Measurements from ENCODE around the gene ASH1L. TPM values are rescaled to one million over a fixed set of nuclear protein-coding genes. Genes with fewer than 3 reads are reported as not detected.
"Not testable (repeated sequence)": the region's sequence is repeated elsewhere in the genome, so short reads cannot be mapped to it uniquely, and the experiment has no call there.

Gene ASH1L
- polyA plus RNA-seq, 4 donors = 3.5 to 30.9 (median 6.5) TPM

GRCh38 chr1:155596864-155597263 is 34.3 kb upstream of the ASH1L start:
- Histone ChIP-seq H3K9me3 (ENCODE audit: control insufficient read depth in 2 of 2, insufficient read depth in 1 of 2, low read depth in 1 of 2, low read length in 1 of 2) (no peaks in the 10 kb centered on the region), H3K27ac (ENCODE audit: low read depth in 1 of 3, low read length in 2 of 3) (no peak overlapping the region), H3K36me3 (ENCODE audit: control insufficient read depth in 3 of 3, insufficient read depth in 2 of 3, low read depth in 1 of 3, low read length in 3 of 3) (no peaks in the 10 kb centered on the region), H3K27me3 (ENCODE audit: control insufficient read depth in 3 of 3, insufficient read depth in 3 of 3, low read length in 3 of 3) (peaks cover 0 to 3% (median 0%) of the 10 kb centered on the region in 3 donors), H3K4me3 (ENCODE audit: low read depth in 1 of 3, low read length in 3 of 3) (no peak overlapping the region), H3K4me1 (ENCODE audit: control insufficient read depth in 3 of 3, insufficient read depth in 2 of 3, low read depth in 1 of 3, low read length in 2 of 3) (no peaks in the 10 kb centered on the region)
- WGBS, 3 donors = 94 to 97% (median 97%) methylated on average over 5 of the region's 5 CpGs
- DNase-seq (no peak), FAIRE-seq (no peak)

- WGBS, 3 donors = 66 to 76% (median 75%) methylated on average over 3 of the region's 3 CpGs
- not testable (repeated sequence) for H3K4me1 ChIP-seq (ENCODE audit: control insufficient read depth in 3 of 3, insufficient read depth in 2 of 3, low read depth in 1 of 3, low read length in 2 of 3); H3K27ac ChIP-seq (ENCODE audit: low read depth in 1 of 3, low read length in 2 of 3); FAIRE-seq; H3K36me3 ChIP-seq (ENCODE audit: control insufficient read depth in 3 of 3, insufficient read depth in 2 of 3, low read depth in 1 of 3, low read length in 3 of 3); H3K4me3 ChIP-seq (ENCODE audit: low read depth in 1 of 3, low read length in 3 of 3); H3K27me3 ChIP-seq (ENCODE audit: control insufficient read depth in 3 of 3, insufficient read depth in 3 of 3, low read length in 3 of 3); H3K9me3 ChIP-seq (ENCODE audit: control insufficient read depth in 2 of 2, insufficient read depth in 1 of 2, low read depth in 1 of 2, low read length in 1 of 2); DNase-seq
These were observed 33.4 kb upstream of the ASH1L start for GRCh38 chr1:155595877-155596474.

- no peaks in the 10 kb centered on the region for H3K4me1 ChIP-seq (ENCODE audit: control insufficient read depth in 3 of 3, insufficient read depth in 2 of 3, low read depth in 1 of 3, low read length in 2 of 3)
- H3K4me3 ChIP-seq (ENCODE audit: low read depth in 1 of 3, low read length in 3 of 3) = no peak overlapping the region
- no peak overlapping the region for H3K27ac ChIP-seq (ENCODE audit: low read depth in 1 of 3, low read length in 2 of 3)
- no peaks in the 10 kb centered on the region for H3K27me3 ChIP-seq (ENCODE audit: control insufficient read depth in 3 of 3, insufficient read depth in 3 of 3, low read length in 3 of 3)
- H3K9me3 ChIP-seq (ENCODE audit: control insufficient read depth in 2 of 2, insufficient read depth in 1 of 2, low read depth in 1 of 2, low read length in 1 of 2) = no peaks in the 10 kb centered on the region
- H3K36me3 ChIP-seq (ENCODE audit: control insufficient read depth in 3 of 3, insufficient read depth in 2 of 3, low read depth in 1 of 3, low read length in 3 of 3) = peaks cover 0 to 3% (median 0%) of the 10 kb centered on the region in 3 donors
- WGBS, 3 donors = 18 to 35% (median 35%) methylated on average over 5 to 6 of the region's 6 CpGs
- peak; percentile 60 to 72 for DNase-seq
- no peak for FAIRE-seq
These were observed 29.2 kb upstream of the ASH1L start for GRCh38 chr1:155591770-155592169.

- not testable (repeated sequence) for FAIRE-seq; H3K27me3 ChIP-seq (ENCODE audit: control insufficient read depth in 3 of 3, insufficient read depth in 3 of 3, low read length in 3 of 3); H3K4me1 ChIP-seq (ENCODE audit: control insufficient read depth in 3 of 3, insufficient read depth in 2 of 3, low read depth in 1 of 3, low read length in 2 of 3); H3K4me3 ChIP-seq (ENCODE audit: low read depth in 1 of 3, low read length in 3 of 3); H3K27ac ChIP-seq (ENCODE audit: low read depth in 1 of 3, low read length in 2 of 3); DNase-seq; H3K9me3 ChIP-seq (ENCODE audit: control insufficient read depth in 2 of 2, insufficient read depth in 1 of 2, low read depth in 1 of 2, low read length in 1 of 2); H3K36me3 ChIP-seq (ENCODE audit: control insufficient read depth in 3 of 3, insufficient read depth in 2 of 3, low read depth in 1 of 3, low read length in 3 of 3)
- 92 to 95% (median 95%) methylated on average over 19 to 20 of the region's 20 CpGs for WGBS, 3 donors
These were observed 28.1 kb upstream of the ASH1L start for GRCh38 chr1:155590516-155591247.

- not testable (repeated sequence) for H3K27ac ChIP-seq (ENCODE audit: low read depth in 1 of 3, low read length in 2 of 3); H3K27me3 ChIP-seq (ENCODE audit: control insufficient read depth in 3 of 3, insufficient read depth in 3 of 3, low read length in 3 of 3); H3K4me1 ChIP-seq (ENCODE audit: control insufficient read depth in 3 of 3, insufficient read depth in 2 of 3, low read depth in 1 of 3, low read length in 2 of 3); H3K9me3 ChIP-seq (ENCODE audit: control insufficient read depth in 2 of 2, insufficient read depth in 1 of 2, low read depth in 1 of 2, low read length in 1 of 2); H3K4me3 ChIP-seq (ENCODE audit: low read depth in 1 of 3, low read length in 3 of 3); DNase-seq; H3K36me3 ChIP-seq (ENCODE audit: control insufficient read depth in 3 of 3, insufficient read depth in 2 of 3, low read depth in 1 of 3, low read length in 3 of 3); FAIRE-seq
- 89 to 100% (median 100%) methylated on average over 1 to 3 of the region's 3 CpGs for WGBS, 3 donors
These were observed 26.7 kb upstream of the ASH1L start for GRCh38 chr1:155589282-155589681.

- H3K4me1 ChIP-seq (ENCODE audit: control insufficient read depth in 3 of 3, insufficient read depth in 2 of 3, low read depth in 1 of 3, low read length in 2 of 3); DNase-seq; FAIRE-seq; H3K27me3 ChIP-seq (ENCODE audit: control insufficient read depth in 3 of 3, insufficient read depth in 3 of 3, low read length in 3 of 3); H3K9me3 ChIP-seq (ENCODE audit: control insufficient read depth in 2 of 2, insufficient read depth in 1 of 2, low read depth in 1 of 2, low read length in 1 of 2); H3K27ac ChIP-seq (ENCODE audit: low read depth in 1 of 3, low read length in 2 of 3); H3K4me3 ChIP-seq (ENCODE audit: low read depth in 1 of 3, low read length in 3 of 3); H3K36me3 ChIP-seq (ENCODE audit: control insufficient read depth in 3 of 3, insufficient read depth in 2 of 3, low read depth in 1 of 3, low read length in 3 of 3): not testable (repeated sequence)
- WGBS, 3 donors = 89 to 92% (median 91%) methylated on average over 5 to 6 of the region's 6 CpGs
These were observed 21.2 kb upstream of the ASH1L start for GRCh38 chr1:155583846-155584245.

GRCh38 chr1:155575608-155576007 is 13.0 kb upstream of the ASH1L start:
- H3K9me3 ChIP-seq (ENCODE audit: control insufficient read depth in 2 of 2, insufficient read depth in 1 of 2, low read depth in 1 of 2, low read length in 1 of 2); H3K4me1 ChIP-seq (ENCODE audit: control insufficient read depth in 3 of 3, insufficient read depth in 2 of 3, low read depth in 1 of 3, low read length in 2 of 3); DNase-seq; H3K27me3 ChIP-seq (ENCODE audit: control insufficient read depth in 3 of 3, insufficient read depth in 3 of 3, low read length in 3 of 3); FAIRE-seq; H3K27ac ChIP-seq (ENCODE audit: low read depth in 1 of 3, low read length in 2 of 3); H3K4me3 ChIP-seq (ENCODE audit: low read depth in 1 of 3, low read length in 3 of 3): not testable (repeated sequence)
- H3K36me3 ChIP-seq (ENCODE audit: control insufficient read depth in 3 of 3, insufficient read depth in 2 of 3, low read depth in 1 of 3, low read length in 3 of 3) = peaks cover 0 to 10% (median 0%) of the 10 kb centered on the region in 3 donors
- WGBS, 3 donors = 96 to 97% (median 97%) methylated on average over 6 of the region's 6 CpGs

- H3K4me1 ChIP-seq (ENCODE audit: control insufficient read depth in 3 of 3, insufficient read depth in 2 of 3, low read depth in 1 of 3, low read length in 2 of 3) = no peaks in the 10 kb centered on the region
- no peak for FAIRE-seq
- H3K27ac ChIP-seq (ENCODE audit: low read depth in 1 of 3, low read length in 2 of 3) = no peak overlapping the region
- no peak overlapping the region for H3K4me3 ChIP-seq (ENCODE audit: low read depth in 1 of 3, low read length in 3 of 3)
- H3K27me3 ChIP-seq (ENCODE audit: control insufficient read depth in 3 of 3, insufficient read depth in 3 of 3, low read length in 3 of 3) = no peaks in the 10 kb centered on the region
- whole genome bisulfite sequencing, 3 donors = 74 to 80% (median 78%) methylated on average over 3 of the region's 3 CpGs
- DNase-seq = peak; percentile 27 to 66
- peaks cover 0 to 10% (median 0%) of the 10 kb centered on the region in 3 donors for H3K36me3 ChIP-seq (ENCODE audit: control insufficient read depth in 3 of 3, insufficient read depth in 2 of 3, low read depth in 1 of 3, low read length in 3 of 3)
- no peaks in the 10 kb centered on the region for H3K9me3 ChIP-seq (ENCODE audit: control insufficient read depth in 2 of 2, insufficient read depth in 1 of 2, low read depth in 1 of 2, low read length in 1 of 2)
These were observed 11.5 kb upstream of the ASH1L start for GRCh38 chr1:155574077-155574476.
